SK-N-SH (cell line): Measurements from ENCODE around the gene GALR3. TPM values are rescaled to one million over a fixed set of nuclear protein-coding genes. Genes with fewer than 3 reads are reported as not detected.

Source experiments
- CTCF ChIA-PET: fragments of 300-600, 350-600 bp; formaldehyde crosslinking; extraction: SDS; loops from one replicate; lab custom pipeline; 2021; lab: Yijun Ruan, JAX
- POLR2A ChIA-PET: fragments of 350-600 bp; sonication (Branson Sonifier 250); formaldehyde crosslinking; extraction: SDS; loops from one replicate; lab custom pipeline; 2020; ENCODE audit warnings: antibody characterized with exemption, inconsistent platforms; lab: Yijun Ruan, JAX
- DNase-seq: peaks from one replicate; pipeline ENCODE4 v3.0.0; 2012
- H2AFZ ChIP-seq: fragments of 200-600 bp; sonication (generic); 2 replicates; pipeline ENCODE4 v1.8.1; 2016; ENCODE audit warnings: antibody characterized with exemption, mild to moderate bottlenecking, low read depth
- H3F3A ChIP-seq: fragments of 200-600 bp; sonication (generic); replicated peaks from 2 replicates; pipeline ENCODE3; 2016; ENCODE audit warnings: antibody characterized with exemption, mild to moderate bottlenecking; ENCODE audit not compliant: insufficient read depth
- H3K27ac ChIP-seq, 2 experiments: fragments of 200-500 bp in 1 of 2; fragments of 200-600 bp in 1 of 2; sonication (Bioruptor generic) in 1 of 2; sonication (generic), shearing (Covaris generic) in 1 of 2; 2 replicates each; pipeline versions ENCODE4 v1.5.1 to v1.6.1; 2014 to 2016; ENCODE audit warnings: low read depth in 2 of 2, inconsistent platforms in 1 of 2, low read length in 1 of 2, mild to moderate bottlenecking in 1 of 2, mixed read lengths in 1 of 2
- H3K27me3 ChIP-seq: fragments of 200-600 bp; sonication (generic), shearing (Covaris generic); 2 replicates; pipeline ENCODE4 v1.6.1; 2016; ENCODE audit warnings: mixed run types; ENCODE audit not compliant: insufficient read depth
- H3K36me3 ChIP-seq, 2 experiments: fragments of 200-500 bp in 1 of 2; fragments of 200-600 bp in 1 of 2; sonication (Bioruptor generic) in 1 of 2; sonication (generic) in 1 of 2; replicated peaks in 1 of 2; 2 replicates each; pipeline versions ENCODE3 to v1.5.1; 2014 to 2016; ENCODE audit warnings: low read length in 1 of 2, mild to moderate bottlenecking in 1 of 2; ENCODE audit not compliant: insufficient read depth in 2 of 2, control insufficient read depth in 1 of 2
- H3K4me1 ChIP-seq, 2 experiments: fragments of 200-500 bp in 1 of 2; fragments of 200-600 bp in 1 of 2; sonication (Bioruptor generic) in 1 of 2; sonication (generic), shearing (Covaris generic) in 1 of 2; 2 replicates each; pipeline versions ENCODE4 v1.5.1 to v1.6.1; 2014 to 2016; ENCODE audit warnings: low read depth in 1 of 2, low read length in 1 of 2, mixed run types in 1 of 2; ENCODE audit not compliant: insufficient read depth in 2 of 2, control insufficient read depth in 1 of 2
- H3K4me2 ChIP-seq: fragments of 200-600 bp; sonication (generic), shearing (Covaris generic); 2 replicates; pipeline ENCODE4 v1.6.1; 2017; ENCODE audit warnings: mixed run types
- H3K4me3 ChIP-seq, 2 experiments: fragments of 200-500 bp in 1 of 2; fragments of 200-600 bp in 1 of 2; sonication (Bioruptor generic) in 1 of 2; sonication (generic), shearing (Covaris generic) in 1 of 2; 2 replicates each; pipeline versions ENCODE4 v1.5.1 to v1.8.1; 2014 to 2016; ENCODE audit warnings: low read depth in 2 of 2, inconsistent platforms in 1 of 2, low read length in 1 of 2, mild to moderate bottlenecking in 1 of 2, mixed read lengths in 1 of 2, moderate library complexity in 1 of 2
- H3K79me2 ChIP-seq: fragments of 200-600 bp; sonication (generic); 2 replicates; pipeline ENCODE4 v1.8.1; 2017; ENCODE audit warnings: mild to moderate bottlenecking; ENCODE audit not compliant: insufficient read depth
- H3K9ac ChIP-seq: fragments of 200-600 bp; sonication (generic); 2 replicates; pipeline ENCODE4 v1.6.1; 2017; ENCODE audit warnings: mixed run types
- H3K9me2 ChIP-seq: fragments of 200-600 bp; sonication (generic); 2 replicates; pipeline ENCODE4 v1.6.1; 2017; ENCODE audit warnings: mixed run types
- H3K9me3 ChIP-seq: fragments of 200-600 bp; sonication (generic); 2 replicates; pipeline ENCODE4 v1.6.1; 2017; ENCODE audit warnings: mixed run types, mild to moderate bottlenecking, moderate library complexity
- H4K20me1 ChIP-seq: fragments of 200-600 bp; sonication (generic); 2 replicates; pipeline ENCODE4 v1.6.1; 2017; ENCODE audit warnings: mild to moderate bottlenecking, mixed run types; ENCODE audit not compliant: insufficient read depth
- ELF1 ChIP-seq: IDR thresholded peaks from 2 replicates; pipeline ENCODE4 v1.4.0; 2012
- EP300 ChIP-seq, 2 experiments: IDR thresholded peaks; 2 replicates each; pipeline versions ENCODE4 v1.4.0 to v1.6.1; 2012; ENCODE audit warnings: borderline replicate concordance in 1 of 2, low read depth in 1 of 2, low read length in 1 of 2
- FOXJ3 ChIP-seq: sonication (generic); formaldehyde crosslinking; IDR thresholded peaks from 2 replicates; pipeline ENCODE4 v1.5.1; 2020; ENCODE audit warnings: mild to moderate bottlenecking, missing genetic modification reagents
- FOXM1 ChIP-seq: IDR thresholded peaks from 2 replicates; pipeline ENCODE4 v1.4.0; 2012; ENCODE audit warnings: low read depth, mild to moderate bottlenecking
- GABPA ChIP-seq: IDR thresholded peaks from 2 replicates; pipeline ENCODE4 v1.4.0; 2012; ENCODE audit warnings: low read depth, mild to moderate bottlenecking
- GATA2 ChIP-seq: sonication (generic); formaldehyde crosslinking; IDR thresholded peaks from 2 replicates; pipeline ENCODE4 v1.5.0; 2020; ENCODE audit warnings: mild to moderate bottlenecking, missing genetic modification reagents
- JUND ChIP-seq: IDR thresholded peaks from 2 replicates; pipeline ENCODE4 v1.4.0; 2012
- NFIC ChIP-seq: IDR thresholded peaks from 2 replicates; pipeline ENCODE4 v1.4.0; 2012; ENCODE audit warnings: borderline replicate concordance
- NRF1 ChIP-seq: IDR thresholded peaks from 2 replicates; pipeline ENCODE4 v1.6.1; 2012; ENCODE audit warnings: low read depth, mild to moderate bottlenecking, low read length
- RCOR1 ChIP-seq: fragments of 150-350 bp; IDR thresholded peaks from 2 replicates; pipeline ENCODE4 v1.6.1; 2017; ENCODE audit warnings: antibody characterized with exemption, low read length
- RFX5 ChIP-seq: IDR thresholded peaks from 2 replicates; pipeline ENCODE4 v1.6.1; 2012; ENCODE audit warnings: mild to moderate bottlenecking, improper control_type of control experiment, low read length
- RXRA ChIP-seq: IDR thresholded peaks from 2 replicates; pipeline ENCODE4 v1.4.0; 2012; ENCODE audit warnings: low read depth, mild to moderate bottlenecking, borderline replicate concordance
- SMC3 ChIP-seq: IDR thresholded peaks from 2 replicates; pipeline ENCODE4 v1.6.1; 2012; ENCODE audit warnings: low read depth, low read length, improper control_type of control experiment
- TAF1 ChIP-seq: IDR thresholded peaks from 2 replicates; pipeline ENCODE4 v1.6.1; 2012; ENCODE audit warnings: low read depth, mild to moderate bottlenecking, low read length, moderate library complexity, borderline replicate concordance
- TCF12 ChIP-seq: IDR thresholded peaks from 2 replicates; pipeline ENCODE4 v1.4.0; 2012
- WGBS: methylation state at CpG from one replicate; pipeline ENCODE4 v1.1.6; 2017; ENCODE audit warnings: low lambda C conversion rate; 5-methylcytosine and 5-hydroxymethylcytosine counted together
- polyA plus RNA-seq, 3 experiments: library from polyadenylated mRNA; depleted of rRNA; stranded (reverse); fragments of >200 nt; gene quantifications; 2 replicates each; pipeline ENCODE4 v1.2.3, GENCODE V29; 2012
- TF ChIP-seq, protein P1 (sequence below): IDR thresholded peaks from 2 replicates; pipeline ENCODE4 v1.4.0; 2012; ENCODE audit warnings: low read depth, borderline replicate concordance
- TF ChIP-seq, protein P2 (sequence below): IDR thresholded peaks from 2 replicates; pipeline ENCODE4 v1.4.0; 2012; ENCODE audit warnings: low read depth, borderline replicate concordance
- TF ChIP-seq, protein P3 (sequence below): fragments of 200-600 bp; sonication (generic); IDR thresholded peaks from 2 replicates; pipeline ENCODE4 v1.6.1; 2017; ENCODE audit warnings: antibody characterized with exemption, mild to moderate bottlenecking, moderate library complexity

The GALR3 gene
- polyA plus RNA-seq, 1 of the 3 experiments (the other 2 are of a cell fraction) = not detected

DNA sequence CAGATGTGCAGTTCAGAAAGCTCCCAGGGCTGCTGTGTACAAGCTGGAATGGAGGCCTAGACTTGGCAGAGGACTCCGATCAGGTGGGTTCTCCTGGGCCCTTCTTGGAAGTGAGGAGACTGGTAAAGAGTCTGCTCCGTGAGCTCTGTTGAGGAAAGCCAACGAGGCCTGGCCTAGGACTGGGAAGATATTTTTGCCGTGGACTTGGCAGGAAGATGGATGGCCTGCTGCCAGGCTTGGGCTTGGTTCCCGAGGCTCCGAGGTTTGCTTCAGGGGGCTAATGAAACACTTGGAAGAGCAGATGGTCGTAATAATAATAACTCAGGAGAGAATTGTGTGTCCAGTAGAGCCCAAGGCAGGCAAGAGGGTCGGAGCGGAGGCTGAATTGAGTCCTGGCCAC, 3.9 kb downstream of the GALR3 start:
- H3F3A ChIP-seq = no peaks in the 10 kb centered on the region
- no peaks in the 10 kb centered on the region for H3K79me2 ChIP-seq
- no peak overlapping the region for H3K4me3 ChIP-seq
- no peak overlapping the region for H3K27ac ChIP-seq
- DNase-seq = no peak
- no peak overlapping the region for H3K9ac ChIP-seq
- no peak overlapping the region for H2AFZ ChIP-seq
- POLR2A ChIA-PET = no interaction called here
- no peaks in the 10 kb centered on the region for H3K9me3 ChIP-seq
- H3K27me3 ChIP-seq = no peaks in the 10 kb centered on the region; the same call in 1 of the 2 replicates
- no peaks in the 10 kb centered on the region for H3K4me1 ChIP-seq
- CTCF ChIA-PET = interaction anchor here (0.7 to 4.2 kb wide), 2 partner anchors 9 to 36 kb away, joined by 4 to 29 read pairs; no protein-coding TSS in a partner anchor
- 50% methylated on average over 7 of the region's 9 CpGs for WGBS
- TF ChIP-seq TAF1 (no peak), RXRA (no peak), GATA2 (CRISPR knock-in tag) (no peak), JUND (no peak), NRF1 (no peak), FOXJ3 (no peak), SMC3 (no peak)
- H4K20me1 ChIP-seq = no peaks in the 10 kb centered on the region
- H3K4me2 ChIP-seq = no peak overlapping the region
- H3K36me3 ChIP-seq = peaks cover 5 to 21% of the 10 kb centered on the region in 2 experiments
- H3K9me2 ChIP-seq = no peaks in the 10 kb centered on the region

DNA sequence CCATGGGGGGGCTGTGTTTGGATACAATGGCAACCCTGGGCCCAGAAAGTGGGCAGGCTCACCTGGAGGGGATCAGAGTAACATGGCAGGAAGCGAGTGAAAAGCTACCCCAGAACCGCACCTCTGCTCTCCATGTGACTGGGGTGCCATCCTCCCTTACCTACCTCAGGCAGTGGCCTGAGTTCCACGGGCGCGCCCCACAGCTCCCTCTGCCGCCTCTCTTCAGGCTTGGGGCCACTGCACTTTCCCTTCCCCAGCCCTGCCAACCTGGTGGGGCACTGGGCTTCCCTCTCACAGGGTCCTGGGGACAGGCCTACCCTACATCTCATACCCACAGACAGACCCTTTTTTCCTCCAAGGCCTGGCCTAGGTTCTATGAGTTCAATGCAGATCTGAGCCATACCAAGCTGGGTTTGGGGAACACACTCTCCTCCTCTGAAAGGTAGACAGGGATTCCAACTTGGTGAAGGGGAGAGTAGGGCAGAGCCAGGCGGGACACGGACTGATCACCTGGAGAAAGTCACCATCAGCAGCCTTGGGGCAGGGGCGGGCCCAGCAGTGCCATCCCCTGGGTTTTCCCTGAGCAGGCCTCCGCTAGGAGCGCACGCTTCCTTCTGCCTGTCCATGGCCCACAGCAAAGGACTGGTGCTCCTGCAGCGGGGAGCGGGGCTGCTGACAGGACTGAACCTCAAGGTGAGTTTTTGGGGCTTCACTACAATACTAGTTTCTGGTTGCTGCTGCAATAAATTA, 7.1 kb downstream of the GALR3 start:
- ChIA-PET POLR2A (no interaction called here), CTCF (interaction anchor here (1.5 kb wide), 1 partner anchor 33 kb away, joined by 3 read pairs; no protein-coding TSS in a partner anchor)
- TF ChIP-seq RCOR1 = no peak
- no peak for TF ChIP-seq ELF1
- TF ChIP-seq EP300 (IDR thresholded peaks at IDR 0.05; ENCODE audit: borderline replicate concordance in 1 of 2, low read depth in 1 of 2, low read length in 1 of 2) = no peak
- H3K9me3 ChIP-seq = no peaks in the 10 kb centered on the region
- H2AFZ ChIP-seq = no peak overlapping the region
- no peak for DNase-seq
- H3K36me3 ChIP-seq = peaks cover 27 to 42% of the 10 kb centered on the region in 2 experiments
- H3K27me3 ChIP-seq = no peaks in the 10 kb centered on the region
- no peaks in the 10 kb centered on the region for H3K79me2 ChIP-seq
- H3K9ac ChIP-seq = no peak overlapping the region
- H3K4me1 ChIP-seq = no peaks in the 10 kb centered on the region
- H3K9me2 ChIP-seq = no peaks in the 10 kb centered on the region
- H4K20me1 ChIP-seq = no peaks in the 10 kb centered on the region
- no peaks in the 10 kb centered on the region for H3F3A ChIP-seq
- no peak overlapping the region for H3K4me2 ChIP-seq
- 90% methylated on average over 12 of the region's 14 CpGs for WGBS
- H3K4me3 ChIP-seq = no peak overlapping the region
- no peak overlapping the region for H3K27ac ChIP-seq

DNA sequence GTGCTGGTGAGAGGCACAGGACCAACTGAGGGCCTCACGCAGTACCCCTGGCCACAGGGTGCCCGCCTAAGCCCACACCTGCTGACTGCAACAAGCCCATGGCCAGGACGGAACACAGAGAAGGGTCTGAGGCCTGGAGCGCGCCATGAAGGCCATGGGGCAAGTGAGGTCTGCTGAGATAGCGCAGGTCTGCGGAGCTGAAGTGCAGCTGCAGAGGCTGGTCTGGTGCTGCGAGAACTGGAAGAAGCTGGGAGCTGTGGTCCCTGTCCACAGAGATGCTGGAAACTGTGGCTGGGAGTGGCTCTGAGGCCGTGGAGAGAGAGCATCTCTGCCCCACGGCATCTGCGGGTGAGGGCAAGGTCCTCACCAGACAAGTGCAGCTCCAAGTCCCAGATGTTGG, 8.3 kb downstream of the GALR3 start:
- Histone ChIP-seq H3K36me3 (peaks cover 30 to 42% of the 10 kb centered on the region in 2 experiments), H3K4me2 (no peak overlapping the region), H3K9me3 (no peaks in the 10 kb centered on the region), H3K27me3 (no peaks in the 10 kb centered on the region), H3K4me1 (no peaks in the 10 kb centered on the region), H2AFZ (no peak overlapping the region), H4K20me1 (no peaks in the 10 kb centered on the region), H3K9me2 (no peaks in the 10 kb centered on the region), H3K27ac (no peak overlapping the region), H3K9ac (no peak overlapping the region), H3K4me3 (no peak overlapping the region), H3K79me2 (no peaks in the 10 kb centered on the region), H3F3A (no peaks in the 10 kb centered on the region)
- 98% methylated on average over 5 of the region's 11 CpGs for WGBS
- ChIA-PET POLR2A (no interaction called here), CTCF (interaction anchor here (1.0 kb wide), 1 partner anchor 11 kb away, joined by 3 read pairs; no protein-coding TSS in a partner anchor)
- DNase-seq = no peak
- TF ChIP-seq GATA2 (CRISPR knock-in tag) (no peak), SMC3 (no peak), TCF12 (no peak), GABPA (no peak), NFIC (no peak), RCOR1 (no peak), EP300 (IDR thresholded peaks at IDR 0.05; ENCODE audit: borderline replicate concordance in 1 of 2, low read depth in 1 of 2, low read length in 1 of 2) (no peak), FOXM1 (no peak), RFX5 (no peak)
- TF ChIP-seq, protein P1, sequence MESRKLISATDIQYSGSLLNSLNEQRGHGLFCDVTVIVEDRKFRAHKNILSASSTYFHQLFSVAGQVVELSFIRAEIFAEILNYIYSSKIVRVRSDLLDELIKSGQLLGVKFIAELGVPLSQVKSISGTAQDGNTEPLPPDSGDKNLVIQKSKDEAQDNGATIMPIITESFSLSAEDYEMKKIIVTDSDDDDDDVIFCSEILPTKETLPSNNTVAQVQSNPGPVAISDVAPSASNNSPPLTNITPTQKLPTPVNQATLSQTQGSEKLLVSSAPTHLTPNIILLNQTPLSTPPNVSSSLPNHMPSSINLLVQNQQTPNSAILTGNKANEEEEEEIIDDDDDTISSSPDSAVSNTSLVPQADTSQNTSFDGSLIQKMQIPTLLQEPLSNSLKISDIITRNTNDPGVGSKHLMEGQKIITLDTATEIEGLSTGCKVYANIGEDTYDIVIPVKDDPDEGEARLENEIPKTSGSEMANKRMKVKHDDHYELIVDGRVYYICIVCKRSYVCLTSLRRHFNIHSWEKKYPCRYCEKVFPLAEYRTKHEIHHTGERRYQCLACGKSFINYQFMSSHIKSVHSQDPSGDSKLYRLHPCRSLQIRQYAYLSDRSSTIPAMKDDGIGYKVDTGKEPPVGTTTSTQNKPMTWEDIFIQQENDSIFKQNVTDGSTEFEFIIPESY = no peak
- TF ChIP-seq, protein P2, sequence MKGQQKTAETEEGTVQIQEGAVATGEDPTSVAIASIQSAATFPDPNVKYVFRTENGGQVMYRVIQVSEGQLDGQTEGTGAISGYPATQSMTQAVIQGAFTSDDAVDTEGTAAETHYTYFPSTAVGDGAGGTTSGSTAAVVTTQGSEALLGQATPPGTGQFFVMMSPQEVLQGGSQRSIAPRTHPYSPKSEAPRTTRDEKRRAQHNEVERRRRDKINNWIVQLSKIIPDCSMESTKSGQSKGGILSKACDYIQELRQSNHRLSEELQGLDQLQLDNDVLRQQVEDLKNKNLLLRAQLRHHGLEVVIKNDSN = no peak
- TF ChIP-seq, protein P3, sequence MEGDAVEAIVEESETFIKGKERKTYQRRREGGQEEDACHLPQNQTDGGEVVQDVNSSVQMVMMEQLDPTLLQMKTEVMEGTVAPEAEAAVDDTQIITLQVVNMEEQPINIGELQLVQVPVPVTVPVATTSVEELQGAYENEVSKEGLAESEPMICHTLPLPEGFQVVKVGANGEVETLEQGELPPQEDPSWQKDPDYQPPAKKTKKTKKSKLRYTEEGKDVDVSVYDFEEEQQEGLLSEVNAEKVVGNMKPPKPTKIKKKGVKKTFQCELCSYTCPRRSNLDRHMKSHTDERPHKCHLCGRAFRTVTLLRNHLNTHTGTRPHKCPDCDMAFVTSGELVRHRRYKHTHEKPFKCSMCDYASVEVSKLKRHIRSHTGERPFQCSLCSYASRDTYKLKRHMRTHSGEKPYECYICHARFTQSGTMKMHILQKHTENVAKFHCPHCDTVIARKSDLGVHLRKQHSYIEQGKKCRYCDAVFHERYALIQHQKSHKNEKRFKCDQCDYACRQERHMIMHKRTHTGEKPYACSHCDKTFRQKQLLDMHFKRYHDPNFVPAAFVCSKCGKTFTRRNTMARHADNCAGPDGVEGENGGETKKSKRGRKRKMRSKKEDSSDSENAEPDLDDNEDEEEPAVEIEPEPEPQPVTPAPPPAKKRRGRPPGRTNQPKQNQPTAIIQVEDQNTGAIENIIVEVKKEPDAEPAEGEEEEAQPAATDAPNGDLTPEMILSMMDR = no peak
